ENCODE results near the gene GABRR1.

- TF ChIP-seq, protein P1, sequence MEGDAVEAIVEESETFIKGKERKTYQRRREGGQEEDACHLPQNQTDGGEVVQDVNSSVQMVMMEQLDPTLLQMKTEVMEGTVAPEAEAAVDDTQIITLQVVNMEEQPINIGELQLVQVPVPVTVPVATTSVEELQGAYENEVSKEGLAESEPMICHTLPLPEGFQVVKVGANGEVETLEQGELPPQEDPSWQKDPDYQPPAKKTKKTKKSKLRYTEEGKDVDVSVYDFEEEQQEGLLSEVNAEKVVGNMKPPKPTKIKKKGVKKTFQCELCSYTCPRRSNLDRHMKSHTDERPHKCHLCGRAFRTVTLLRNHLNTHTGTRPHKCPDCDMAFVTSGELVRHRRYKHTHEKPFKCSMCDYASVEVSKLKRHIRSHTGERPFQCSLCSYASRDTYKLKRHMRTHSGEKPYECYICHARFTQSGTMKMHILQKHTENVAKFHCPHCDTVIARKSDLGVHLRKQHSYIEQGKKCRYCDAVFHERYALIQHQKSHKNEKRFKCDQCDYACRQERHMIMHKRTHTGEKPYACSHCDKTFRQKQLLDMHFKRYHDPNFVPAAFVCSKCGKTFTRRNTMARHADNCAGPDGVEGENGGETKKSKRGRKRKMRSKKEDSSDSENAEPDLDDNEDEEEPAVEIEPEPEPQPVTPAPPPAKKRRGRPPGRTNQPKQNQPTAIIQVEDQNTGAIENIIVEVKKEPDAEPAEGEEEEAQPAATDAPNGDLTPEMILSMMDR (IDR thresholded peaks at IDR 0.05 in 4 of 5, conservative IDR thresholded peaks at IDR 0.05 in 1 of 5), result no peak
- TF ChIP-seq POLR2A (IDR thresholded peaks at IDR 0.05), result no peak
Observed at GRCh38 chr6:89257781-89258180, 40.6 kb upstream of the GABRR1 start.

Measured in gastrocnemius medialis (tissue), 4 donors.